Transverse colon (tissue), 4 donors: ENCODE results near the gene ITGAE. TPM values are rescaled to one million over a fixed set of nuclear protein-coding genes. Genes with fewer than 3 reads are reported as not detected.
A peak's percentile ranks its signal among the peaks of the same experiment; 100 is the strongest.

ENCODE experiments used
- DNase-seq: peaks from one replicate; pipeline ENCODE4 v3.0.0-alpha.2; 2019
- H3K27ac ChIP-seq, 4 donors: fragments of 200-600 bp; sonication (generic); 2 replicates each; pipeline ENCODE4 v1.5.1; 2016 to 2018; ENCODE audit warnings: inconsistent platforms in 4 of 4
- H3K27me3 ChIP-seq: fragments of 200-600 bp; sonication (generic); 2 replicates; pipeline ENCODE4 v1.5.1; 2017; ENCODE audit warnings: inconsistent platforms
- H3K36me3 ChIP-seq, 4 donors: fragments of 200-600 bp; sonication (generic); 2 replicates each; pipeline ENCODE4 v1.5.1; 2017 to 2019; ENCODE audit warnings: inconsistent platforms in 4 of 4
- H3K4me1 ChIP-seq, 4 donors: fragments of 200-600 bp; sonication (generic); 2 replicates each; pipeline ENCODE4 v1.5.1; 2017 to 2020; ENCODE audit warnings: inconsistent platforms in 4 of 4
- H3K4me3 ChIP-seq, 4 donors: fragments of 200-600 bp; sonication (generic); 1 replicate in 1 of 4; 2 replicates in 3 of 4; pipeline versions ENCODE4 v1.5.1 to v1.6.1; 2017 to 2019; ENCODE audit warnings: inconsistent platforms in 4 of 4
- H3K9me3 ChIP-seq, 2 donors: fragments of 200-600 bp; sonication (generic); 2 replicates each; pipeline ENCODE4 v1.5.1; 2017 to 2019; ENCODE audit warnings: inconsistent platforms in 2 of 2
- EP300 ChIP-seq: sonication (generic); formaldehyde crosslinking; IDR thresholded peaks from one replicate; pipeline ENCODE4 v1.6.1; 2017; ENCODE audit warnings: antibody characterized with exemption, low read depth
- POLR2A ChIP-seq: fragments of 450-650 bp; IDR thresholded peaks from one replicate; pipeline ENCODE4 v1.6.1; 2016; ENCODE audit warnings: antibody characterized with exemption, mild to moderate bottlenecking, moderate library complexity
- POLR2AphosphoS5 ChIP-seq, 3 donors: sonication (generic); formaldehyde crosslinking; IDR thresholded peaks; one replicate each; pipeline ENCODE4 v1.6.1; 2016; ENCODE audit warnings: antibody characterized with exemption in 3 of 3
- WGBS, 2 donors: methylation state at CpG; one replicate each; pipeline ENCODE4 v1.1.5; 2018; ENCODE audit warnings: low coverage in 1 of 2; 5-methylcytosine and 5-hydroxymethylcytosine counted together
- in situ Hi-C, 4 donors: fragments of 200-750 bp; cut with MboI; loops; one replicate each; pipeline versions ENCODE4 v1.15.0 to v1.15.1; 2017; ENCODE audit warnings: low sequenced_read_pairs in 3 of 4, low pct_ligation_motif_present in 1 of 4, low pct_unique_long_range_greater_than_20kb in 1 of 4
- intact Hi-C: fragments of 100-400 bp; cut with DNase I; formaldehyde crosslinking; loops from one replicate; pipeline ENCODE4 v1.15.1; 2023; ENCODE audit warnings: low total_unique reads
- total RNA-seq, 4 donors: library from RNA; depleted of rRNA; stranded (reverse); fragments of >200 nt; gene quantifications; one replicate each; pipeline ENCODE4 v1.1.0, GENCODE V29; 2016
- TF ChIP-seq, protein P1 (sequence below), 5 experiments: fragments of 200-600 bp in 3 of 5; fragments of 450-650 bp in 2 of 5; sonication (generic) in 3 of 5; IDR thresholded peaks; 1 replicate in 2 of 5; 2 replicates in 3 of 5; pipeline ENCODE4 v1.5.1; 2016 to 2017; ENCODE audit warnings: antibody characterized with exemption in 5 of 5, inconsistent platforms in 3 of 5, mild to moderate bottlenecking in 2 of 5, moderate library complexity in 1 of 5

Gene ITGAE
- total RNA-seq, 4 donors from 2014 or later = 2.8 to 23.1 (median 14.5) TPM

DNA sequence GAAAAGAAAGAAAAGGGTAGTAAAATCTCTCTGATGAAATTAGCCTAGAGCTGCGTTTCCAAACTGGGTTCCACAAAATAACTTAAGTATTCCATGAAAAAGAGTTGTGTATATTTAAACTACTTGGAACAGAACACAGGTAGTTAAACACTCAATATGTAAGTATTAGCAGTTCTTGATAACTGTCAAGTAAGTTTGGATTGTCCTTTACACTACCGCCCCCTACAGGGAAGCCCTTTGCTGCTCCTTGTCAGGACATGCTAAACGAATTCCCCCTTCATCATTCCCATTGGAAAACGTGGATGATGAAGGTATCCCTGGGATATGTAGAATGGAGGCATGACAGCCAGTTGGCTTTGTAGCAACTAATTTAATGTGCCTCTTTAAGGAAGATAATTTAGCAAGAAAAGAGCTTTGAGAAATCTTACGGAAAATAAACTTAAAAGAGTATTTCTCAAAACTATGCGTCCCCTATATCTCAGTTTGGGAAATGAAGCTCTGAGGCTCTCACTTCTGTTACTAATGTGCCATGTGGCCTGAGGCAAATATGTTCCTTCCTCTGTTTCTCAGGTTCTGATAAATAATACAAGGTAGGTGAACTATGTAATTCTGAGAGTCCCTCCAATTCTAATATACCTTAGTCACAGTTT lies 26.3 kb upstream of the ITGAE start:
- peak; percentile 64 for DNase-seq
- TF ChIP-seq, protein P1, sequence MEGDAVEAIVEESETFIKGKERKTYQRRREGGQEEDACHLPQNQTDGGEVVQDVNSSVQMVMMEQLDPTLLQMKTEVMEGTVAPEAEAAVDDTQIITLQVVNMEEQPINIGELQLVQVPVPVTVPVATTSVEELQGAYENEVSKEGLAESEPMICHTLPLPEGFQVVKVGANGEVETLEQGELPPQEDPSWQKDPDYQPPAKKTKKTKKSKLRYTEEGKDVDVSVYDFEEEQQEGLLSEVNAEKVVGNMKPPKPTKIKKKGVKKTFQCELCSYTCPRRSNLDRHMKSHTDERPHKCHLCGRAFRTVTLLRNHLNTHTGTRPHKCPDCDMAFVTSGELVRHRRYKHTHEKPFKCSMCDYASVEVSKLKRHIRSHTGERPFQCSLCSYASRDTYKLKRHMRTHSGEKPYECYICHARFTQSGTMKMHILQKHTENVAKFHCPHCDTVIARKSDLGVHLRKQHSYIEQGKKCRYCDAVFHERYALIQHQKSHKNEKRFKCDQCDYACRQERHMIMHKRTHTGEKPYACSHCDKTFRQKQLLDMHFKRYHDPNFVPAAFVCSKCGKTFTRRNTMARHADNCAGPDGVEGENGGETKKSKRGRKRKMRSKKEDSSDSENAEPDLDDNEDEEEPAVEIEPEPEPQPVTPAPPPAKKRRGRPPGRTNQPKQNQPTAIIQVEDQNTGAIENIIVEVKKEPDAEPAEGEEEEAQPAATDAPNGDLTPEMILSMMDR (IDR thresholded peaks at IDR 0.05) = peak; percentile 46 to 66 (median 56)
- TF ChIP-seq POLR2A (no peak), EP300 (no peak)
- WGBS, 2 donors = 50 to 57% methylated on average over 6 of the region's 6 CpGs
- peaks cover 0 to 38% (median 15%) of the 10 kb centered on the region in 4 donors for H3K36me3 ChIP-seq
- in situ Hi-C loops (loop anchor here (10.0 to 25.0 kb wide), 2 partner anchors 90 to 92 kb away; no protein-coding TSS in a partner anchor), intact Hi-C loops (no loop called here)
- no peaks in the 10 kb centered on the region for H3K9me3 ChIP-seq
- H3K27me3 ChIP-seq = no peaks in the 10 kb centered on the region
- no peak overlapping the region for H3K4me3 ChIP-seq
- H3K27ac ChIP-seq = peak overlapping the region in 2 of 4 donors; percentile 52 to 65
- H3K4me1 ChIP-seq = peaks cover 0 to 14% (median 7%) of the 10 kb centered on the region in 4 donors

DNA sequence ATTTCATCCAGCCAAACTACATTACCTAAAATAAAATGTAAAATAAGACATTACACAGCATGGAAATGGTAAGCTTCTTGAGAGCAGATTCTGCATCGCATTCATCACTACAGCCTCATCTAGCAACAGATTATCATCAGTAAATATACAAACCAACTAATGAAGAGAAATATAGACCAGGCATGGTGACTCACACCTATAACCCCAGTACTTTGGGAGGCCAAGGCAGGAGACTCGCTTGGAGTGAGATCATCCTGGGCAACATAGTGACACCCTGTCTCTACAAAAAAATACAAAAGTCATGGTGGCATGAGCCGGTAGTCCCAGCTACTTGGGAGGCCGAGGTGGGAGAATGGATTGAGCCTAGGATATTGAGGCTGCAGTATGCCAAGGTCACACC lies 25.2 kb upstream of the ITGAE start:
- 90% methylated on average over 3 to 4 of the region's 4 CpGs for WGBS, 2 donors
- Histone ChIP-seq H3K4me3 (no peak overlapping the region), H3K27me3 (no peaks in the 10 kb centered on the region), H3K36me3 (peaks cover 0 to 49% (median 17%) of the 10 kb centered on the region in 4 donors), H3K27ac (no peak overlapping the region), H3K4me1 (peaks cover 0 to 14% (median 7%) of the 10 kb centered on the region in 4 donors), H3K9me3 (no peaks in the 10 kb centered on the region)
- intact Hi-C loops (no loop called here), in situ Hi-C loops (loop anchor here (10.0 to 25.0 kb wide), 2 partner anchors 89 to 91 kb away; no protein-coding TSS in a partner anchor)
- no peak for DNase-seq
- TF ChIP-seq POLR2AphosphoS5 (IDR thresholded peaks at IDR 0.05) (no peak), POLR2A (no peak), EP300 (no peak)
- TF ChIP-seq, protein P1 (IDR thresholded peaks at IDR 0.05) = no peak

DNA sequence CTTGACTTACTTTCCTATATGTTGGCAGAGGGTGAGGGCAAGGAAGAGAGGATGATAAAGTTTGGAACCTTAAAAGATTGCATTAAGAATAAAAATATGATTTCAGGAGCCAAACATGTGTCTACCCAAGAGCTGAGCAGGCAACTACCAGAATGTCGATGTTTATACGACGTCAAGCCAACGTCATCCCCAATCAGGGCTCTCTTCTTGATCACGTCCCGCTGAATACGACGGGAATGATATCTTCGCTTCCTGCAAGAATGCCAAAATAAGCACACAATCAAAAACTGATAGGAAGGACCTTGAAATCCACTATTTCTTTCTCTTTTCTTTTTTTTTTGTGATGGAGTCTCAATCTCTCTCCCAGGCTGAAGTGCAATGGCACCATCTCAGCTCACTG lies 20.1 kb upstream of the ITGAE start:
- H3K9me3 ChIP-seq = no peaks in the 10 kb centered on the region
- TF ChIP-seq POLR2A (no peak), POLR2AphosphoS5 (IDR thresholded peaks at IDR 0.05) (no peak)
- WGBS, 2 donors = 96 to 98% methylated on average over 9 of the region's 9 CpGs
- in situ Hi-C loops (loop anchor here in 2 of 4 donors (10.0 kb wide), 1 partner anchor 86 kb away; no protein-coding TSS in a partner anchor), intact Hi-C loops (no loop called here)
- no peaks in the 10 kb centered on the region for H3K4me1 ChIP-seq
- no peak for DNase-seq
- no peak overlapping the region for H3K27ac ChIP-seq
- H3K36me3 ChIP-seq = peaks cover 0 to 83% (median 35%) of the 10 kb centered on the region in 4 donors
- no peaks in the 10 kb centered on the region for H3K27me3 ChIP-seq
- no peak overlapping the region for H3K4me3 ChIP-seq

GRCh38 chr17:3818786-3819185 lies 17.8 kb upstream of the ITGAE start:
- Histone ChIP-seq H3K27ac (no peak overlapping the region), H3K4me3 (no peak overlapping the region), H3K36me3 (peaks cover 0 to 80% (median 37%) of the 10 kb centered on the region in 4 donors), H3K4me1 (no peaks in the 10 kb centered on the region), H3K27me3 (no peaks in the 10 kb centered on the region), H3K9me3 (no peaks in the 10 kb centered on the region)
- TF ChIP-seq, protein P1 (IDR thresholded peaks at IDR 0.05) = no peak
- intact Hi-C loops (no loop called here), in situ Hi-C loops (no loop called here)
- 82 to 92% methylated on average over 4 to 6 of the region's 6 CpGs for WGBS, 2 donors
- no peak for DNase-seq
